Measurements from ENCODE around the gene AQP11. TPM values are rescaled to one million over a fixed set of nuclear protein-coding genes. Genes with fewer than 3 reads are reported as not detected.

AQP11 gene
- total and polyA plus RNA-seq, 2 donors (not counting 3 experiments of a cell fraction or from before 2014, with no cell fraction given), result 0.22 to 0.55 TPM

DNA sequence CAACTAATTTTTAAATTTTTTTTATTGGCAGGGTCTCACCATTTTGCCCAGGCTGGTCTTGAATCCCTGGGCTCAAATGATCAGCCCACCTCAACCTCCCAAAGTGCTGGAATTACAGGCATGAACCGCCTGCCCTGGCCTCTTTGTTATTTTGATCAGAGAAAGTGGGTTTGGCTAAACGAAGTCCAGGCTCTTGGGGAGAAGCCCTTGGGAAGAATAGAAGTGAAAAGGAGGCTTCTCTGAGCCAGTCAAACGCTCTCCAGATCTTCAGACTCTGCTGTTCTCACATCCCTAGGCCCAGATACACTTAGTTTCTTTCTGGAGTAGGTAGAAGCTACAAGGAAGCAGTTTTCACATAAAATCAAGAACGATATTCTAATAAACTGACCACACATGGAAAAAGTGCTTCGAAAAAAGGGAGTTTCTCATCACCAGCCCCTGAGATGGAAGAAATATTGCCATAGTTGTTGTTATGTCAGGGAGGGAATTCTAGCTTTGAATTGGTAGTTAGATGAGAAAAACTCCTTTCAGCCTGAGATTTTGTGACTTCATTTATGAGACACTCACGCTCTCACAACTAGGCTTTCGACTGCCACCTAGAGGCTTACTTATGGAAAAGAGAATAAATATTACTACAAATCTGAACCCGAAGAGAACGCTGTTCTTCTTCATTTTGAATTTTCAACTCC is 41.7 kb upstream of the AQP11 start:
- Histone ChIP-seq H3K4me3 (replicated peaks in 1 of 3; ENCODE audit: insufficient read depth in 1 of 3, low read depth in 1 of 3, low read length in 3 of 3) (no peak overlapping the region), H3K27ac (ENCODE audit: insufficient read depth, low read depth, low read length) (no peak overlapping the region), H3K79me2 (ENCODE audit: control insufficient read depth, insufficient read depth, low read length) (no peaks in the 10 kb centered on the region), H3K4me2 (ENCODE audit: insufficient read depth, low read length) (no peak overlapping the region), H4K20me1 (replicated peaks; ENCODE audit: control insufficient read depth, extremely low read depth, insufficient read depth, low read length) (no peaks in the 10 kb centered on the region), H3K36me3 (ENCODE audit: control insufficient read depth in 2 of 2, extremely low read depth in 1 of 2, insufficient read depth in 2 of 2, low read length in 2 of 2) (no peaks in the 10 kb centered on the region), H3K9ac (replicated peaks; ENCODE audit: extremely low read depth, insufficient read depth, low read length) (no peak overlapping the region), H3K9me3 (replicated peaks; ENCODE audit: control insufficient read depth, insufficient read depth, low read length) (no peaks in the 10 kb centered on the region), H3K27me3 (ENCODE audit: control insufficient read depth in 2 of 2, insufficient read depth in 2 of 2, low read length in 2 of 2) (no peaks in the 10 kb centered on the region), H2AFZ (ENCODE audit: low read depth, low read length) (peak overlapping the region; percentile 50), H3K9me1 (replicated peaks; ENCODE audit: control insufficient read depth, extremely low read depth, insufficient read depth, low read length) (no peaks in the 10 kb centered on the region), H3K4me1 (ENCODE audit: control insufficient read depth, extremely low read depth, insufficient read depth, low read length) (no peaks in the 10 kb centered on the region)
- intact Hi-C loops (cut with micrococcal nuclease), result loop anchor here (1.0 to 10.0 kb wide), 6 partner anchors 71 to 501 kb away; no protein-coding TSS in a partner anchor
- dilution Hi-C loops (cut with MboI; ENCODE audit: extremely low pct_ligation_motif_present, low sequenced_read_pairs), result no loop called here
- FAIRE-seq, result peak; percentile 90
- CTCF ChIA-PET, result interaction anchor here (0.6 to 3.7 kb wide), 86 partner anchors 8 to 628 kb away, joined by 3 to 235 read pairs (median 5); partner anchors contain the start of genes AQP11, MYO7A and PAK1
- peak; percentile 58 for DNase-seq (ENCODE audit: low read depth, low spot score)
- no TSS peak for BruUV-seq (replicated peaks)
- TF ChIP-seq POLR2A (IDR thresholded peaks at IDR 0.05; ENCODE audit: low read depth, low read length) (no peak), CTCF (IDR thresholded peaks at IDR 0.05; ENCODE audit: extremely low read depth in 1 of 2, insufficient read depth in 1 of 2, low read depth in 1 of 2, low read length in 2 of 2) (peak; percentile 40 to 53)
- POLR2A ChIA-PET, result no interaction called here

DNA sequence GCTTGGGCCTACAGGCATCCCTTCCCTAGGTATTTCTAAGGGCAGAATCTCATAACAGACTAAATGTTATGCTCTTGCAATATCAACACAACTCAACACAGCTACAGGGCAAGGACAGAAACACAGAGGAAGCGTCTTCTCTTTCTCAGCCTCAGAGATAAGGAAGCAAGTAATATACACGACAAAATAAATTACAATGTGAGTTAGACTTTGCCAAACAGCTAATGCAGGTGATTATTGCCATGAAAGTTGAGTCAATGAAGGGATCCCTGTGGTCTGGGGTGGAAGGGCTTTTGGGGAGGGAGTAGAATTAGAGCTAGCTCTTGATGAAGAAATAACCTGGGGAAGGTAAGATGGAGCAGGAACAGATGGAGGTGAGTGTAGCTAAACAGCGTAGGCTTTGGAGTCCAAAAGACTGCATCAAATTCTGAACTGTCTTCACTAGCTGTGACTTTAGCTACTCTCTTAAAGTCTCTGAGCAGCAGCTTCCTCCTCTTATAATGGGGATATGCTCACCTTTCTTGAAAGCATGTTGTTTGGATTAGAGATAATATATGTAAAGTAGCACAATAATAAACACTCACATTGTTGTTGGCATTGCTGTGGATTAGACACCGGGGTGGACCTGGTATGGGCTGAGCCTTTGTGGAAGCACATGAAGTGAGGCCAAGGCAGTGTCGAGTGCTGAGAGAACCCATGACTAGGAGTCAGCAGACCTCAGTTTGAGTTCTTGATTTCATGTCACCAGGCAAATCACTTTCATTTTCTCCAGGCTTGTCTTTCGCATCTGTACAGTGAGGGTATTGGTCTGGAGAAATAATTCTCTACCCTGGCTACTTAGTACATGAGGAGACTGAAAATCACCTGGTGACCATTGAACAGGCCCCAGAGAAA is 41.0 kb upstream of the AQP11 start:
- no peak overlapping the region for H3K4me2 ChIP-seq (ENCODE audit: insufficient read depth, low read length)
- no peak overlapping the region for H3K9ac ChIP-seq (replicated peaks; ENCODE audit: extremely low read depth, insufficient read depth, low read length)
- no peak overlapping the region for H3K4me3 ChIP-seq (replicated peaks in 1 of 3; ENCODE audit: insufficient read depth in 1 of 3, low read depth in 1 of 3, low read length in 3 of 3)
- BruUV-seq (replicated peaks), result no TSS peak
- H3K36me3 ChIP-seq (ENCODE audit: control insufficient read depth in 2 of 2, extremely low read depth in 1 of 2, insufficient read depth in 2 of 2, low read length in 2 of 2), result no peaks in the 10 kb centered on the region
- ChIA-PET CTCF (interaction anchor here (0.7 to 3.7 kb wide), 71 partner anchors 8 to 629 kb away, joined by 3 to 235 read pairs (median 6); partner anchors contain the start of genes MYO7A and PAK1), POLR2A (no interaction called here)
- FAIRE-seq, result no peak
- no peak overlapping the region for H3K27ac ChIP-seq (ENCODE audit: insufficient read depth, low read depth, low read length)
- TF ChIP-seq MYC (IDR thresholded peaks at IDR 0.05; ENCODE audit: low read depth, low read length) (no peak), EZH2 (IDR thresholded peaks at IDR 0.05; ENCODE audit: borderline replicate concordance, low read depth, low read length, severe bottlenecking) (no peak), JUN (IDR thresholded peaks at IDR 0.05; ENCODE audit: borderline replicate concordance, insufficient read depth, insufficient read length, low read depth) (no peak), CTCF (IDR thresholded peaks at IDR 0.05; ENCODE audit: extremely low read depth in 1 of 2, insufficient read depth in 1 of 2, low read depth in 1 of 2, low read length in 2 of 2) (no peak), FOS (IDR thresholded peaks at IDR 0.05; ENCODE audit: borderline replicate concordance, insufficient read depth, low read length) (no peak), POLR2AphosphoS5 (IDR thresholded peaks at IDR 0.05; ENCODE audit: insufficient read depth, low read depth, low read length) (no peak)
- TF ChIP-seq, protein P1, sequence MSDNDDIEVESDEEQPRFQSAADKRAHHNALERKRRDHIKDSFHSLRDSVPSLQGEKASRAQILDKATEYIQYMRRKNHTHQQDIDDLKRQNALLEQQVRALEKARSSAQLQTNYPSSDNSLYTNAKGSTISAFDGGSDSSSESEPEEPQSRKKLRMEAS (IDR thresholded peaks at IDR 0.05; ENCODE audit: insufficient read depth, insufficient read length), result no peak
- no peaks in the 10 kb centered on the region for H3K79me2 ChIP-seq (ENCODE audit: control insufficient read depth, insufficient read depth, low read length)
- DNase-seq (ENCODE audit: low read depth, low spot score), result no peak
- no peaks in the 10 kb centered on the region for H4K20me1 ChIP-seq (replicated peaks; ENCODE audit: control insufficient read depth, extremely low read depth, insufficient read depth, low read length)
- intact Hi-C loops (cut with micrococcal nuclease), result loop anchor here (1.0 to 10.0 kb wide), 6 partner anchors 71 to 501 kb away; no protein-coding TSS in a partner anchor
- dilution Hi-C loops (cut with MboI; ENCODE audit: extremely low pct_ligation_motif_present, low sequenced_read_pairs), result no loop called here
- H2AFZ ChIP-seq (ENCODE audit: low read depth, low read length), result peak overlapping the region; percentile 50
- no peaks in the 10 kb centered on the region for H3K27me3 ChIP-seq (ENCODE audit: control insufficient read depth in 2 of 2, insufficient read depth in 2 of 2, low read length in 2 of 2)
- no peaks in the 10 kb centered on the region for H3K9me1 ChIP-seq (replicated peaks; ENCODE audit: control insufficient read depth, extremely low read depth, insufficient read depth, low read length)
- no peaks in the 10 kb centered on the region for H3K4me1 ChIP-seq (ENCODE audit: control insufficient read depth, extremely low read depth, insufficient read depth, low read length)
- H3K9me3 ChIP-seq (replicated peaks; ENCODE audit: control insufficient read depth, insufficient read depth, low read length), result no peaks in the 10 kb centered on the region

Measured in endothelial cell of umbilical vein (primary cell).